ENCODE data around the gene PDZRN4.

- TF ChIP-seq CTCF (IDR thresholded peaks at IDR 0.05): no peak
- TF ChIP-seq POLR2A (IDR thresholded peaks at IDR 0.05): no peak
These were observed 333.8 kb downstream of the PDZRN4 start for GRCh38 chr12:41521872-41522379.
